K562 (cell line): ENCODE data around the gene CORT. TPM values are rescaled to one million over a fixed set of nuclear protein-coding genes. Genes with fewer than 3 reads are reported as not detected.

Source experiments
- ARID3B ChIP-seq: fragments of 250-450 bp; sonication (Bioruptor Pico); IDR thresholded peaks from 2 replicates; pipeline ENCODE4 v1.4.0; 2020; ENCODE audit warnings: borderline replicate concordance
- BCL6 ChIP-seq: fragments of 250-450 bp; sonication (Bioruptor Pico); IDR thresholded peaks from 2 replicates; pipeline ENCODE4 v1.4.0; 2020
- CREBBP ChIP-seq: IDR thresholded peaks from one replicate; pipeline ENCODE4 v1.6.1; 2012; ENCODE audit warnings: low read depth, mild to moderate bottlenecking, control low read depth, inconsistent platforms, low read length
- E2F8 ChIP-seq: fragments of 450-650 bp; IDR thresholded peaks from 2 replicates; pipeline ENCODE4 v1.7.1; 2018; ENCODE audit warnings: mild to moderate bottlenecking, low read depth; ENCODE audit not compliant: partially characterized antibody
- MLX ChIP-seq, 2 experiments: fragments of 450-650 bp in 1 of 2; sonication (generic) in 1 of 2; formaldehyde crosslinking; conservative IDR thresholded peaks; 2 replicates each; pipeline versions ENCODE4 v1.4.0 to v1.8.1; 2020 to 2022; ENCODE audit warnings: mild to moderate bottlenecking in 1 of 2, missing genetic modification reagents in 1 of 2
- NFE2L1 ChIP-seq: fragments of 450-650 bp; IDR thresholded peaks from 2 replicates; pipeline ENCODE4 v1.6.1; 2016; ENCODE audit warnings: missing genetic modification characterization, low read depth, mild to moderate bottlenecking, missing compliant biosample characterization, moderate library complexity, borderline replicate concordance
- PHF21A ChIP-seq: fragments of 450-650 bp; IDR thresholded peaks from 2 replicates; pipeline ENCODE4 v1.6.1; 2017; ENCODE audit warnings: low read depth, borderline replicate concordance
- SIN3A ChIP-seq, 2 experiments: fragments of 150-350 bp in 1 of 2; IDR thresholded peaks; 2 replicates each; pipeline ENCODE4 v1.6.1; 2011 to 2016; ENCODE audit warnings: borderline replicate concordance in 2 of 2, low read depth in 2 of 2, low read length in 2 of 2, mild to moderate bottlenecking in 2 of 2, moderate library complexity in 2 of 2; ENCODE audit not compliant: control insufficient read depth in 1 of 2
- SMAD4 ChIP-seq: fragments of 250-450 bp; sonication (Bioruptor Pico); conservative IDR thresholded peaks from 2 replicates; pipeline ENCODE4 v1.8.0; 2021; ENCODE audit warnings: inconsistent platforms, mild to moderate bottlenecking, moderate library complexity
- XRCC5 ChIP-seq: fragments of 200-400 bp; formaldehyde crosslinking; IDR thresholded peaks from 2 replicates; pipeline ENCODE4 v1.6.1; 2017; ENCODE audit warnings: low read depth, mild to moderate bottlenecking, low read length
- ZFX ChIP-seq: sonication (generic); formaldehyde crosslinking; IDR thresholded peaks from 2 replicates; pipeline ENCODE4 v1.8.0; 2022; ENCODE audit warnings: mild to moderate bottlenecking, missing genetic modification reagents, moderate library complexity
- ZKSCAN1 ChIP-seq: fragments of 150-350 bp; IDR thresholded peaks from 2 replicates; pipeline ENCODE4 v1.6.1; 2016; ENCODE audit warnings: low read depth, low read length
- polyA plus RNA-seq, 8 experiments: library from polyadenylated mRNA; depleted of rRNA in 4 of 8; stranded (reverse) in 5 of 8; unstranded in 3 of 8; fragments of >200 nt; fragmentation: Nextera tagmentation in 2 of 8; fragmentation: Illumina TruSeq in 1 of 8; extraction: Ambion mirVana in 2 of 8; extraction: Trizol in 1 of 8; gene quantifications; 2 replicates each; pipeline versions ENCODE4 v1.2.1 to v1.2.3, GENCODE V29; 2011 to 2014; ENCODE audit warnings: inconsistent platforms in 1 of 8, missing spikeins in 1 of 8
- total RNA-seq, 7 experiments: library from RNA; depleted of rRNA in 6 of 7; stranded (reverse); fragments of >200 nt in 6 of 7; fragmentation: Illumina TruSeq in 2 of 7; extraction: Trizol in 2 of 7; gene quantifications; 2 replicates each; pipeline versions ENCODE4 v1.2.1 to v1.2.3, GENCODE V29; 2011 to 2021; ENCODE audit warnings: low replicate concordance in 1 of 7
- TF ChIP-seq, protein P1 (sequence below): sonication (generic); formaldehyde crosslinking; IDR thresholded peaks from 2 replicates; pipeline ENCODE4 v1.8.1; 2023; ENCODE audit warnings: mild to moderate bottlenecking, missing genetic modification reagents
- TF ChIP-seq, protein P2 (sequence below): conservative IDR thresholded peaks from 2 replicates; pipeline ENCODE4 v1.6.1; 2011; ENCODE audit warnings: low read depth, mild to moderate bottlenecking, low read length; ENCODE audit not compliant: control insufficient read depth
- TF ChIP-seq, protein P3 (sequence below): fragments of 250-450 bp; sonication (Bioruptor Pico); IDR thresholded peaks from 2 replicates; pipeline ENCODE4 v1.8.0; 2021; ENCODE audit warnings: moderate library complexity, mild to moderate bottlenecking, inconsistent platforms

The CORT gene
- total and polyA plus RNA-seq, 9 of the 15 experiments (the other 6 are each of a cell fraction or from before 2014, with no cell fraction given), result 0.08 to 0.54 (median 0.13) TPM; not detected in 5

DNA sequence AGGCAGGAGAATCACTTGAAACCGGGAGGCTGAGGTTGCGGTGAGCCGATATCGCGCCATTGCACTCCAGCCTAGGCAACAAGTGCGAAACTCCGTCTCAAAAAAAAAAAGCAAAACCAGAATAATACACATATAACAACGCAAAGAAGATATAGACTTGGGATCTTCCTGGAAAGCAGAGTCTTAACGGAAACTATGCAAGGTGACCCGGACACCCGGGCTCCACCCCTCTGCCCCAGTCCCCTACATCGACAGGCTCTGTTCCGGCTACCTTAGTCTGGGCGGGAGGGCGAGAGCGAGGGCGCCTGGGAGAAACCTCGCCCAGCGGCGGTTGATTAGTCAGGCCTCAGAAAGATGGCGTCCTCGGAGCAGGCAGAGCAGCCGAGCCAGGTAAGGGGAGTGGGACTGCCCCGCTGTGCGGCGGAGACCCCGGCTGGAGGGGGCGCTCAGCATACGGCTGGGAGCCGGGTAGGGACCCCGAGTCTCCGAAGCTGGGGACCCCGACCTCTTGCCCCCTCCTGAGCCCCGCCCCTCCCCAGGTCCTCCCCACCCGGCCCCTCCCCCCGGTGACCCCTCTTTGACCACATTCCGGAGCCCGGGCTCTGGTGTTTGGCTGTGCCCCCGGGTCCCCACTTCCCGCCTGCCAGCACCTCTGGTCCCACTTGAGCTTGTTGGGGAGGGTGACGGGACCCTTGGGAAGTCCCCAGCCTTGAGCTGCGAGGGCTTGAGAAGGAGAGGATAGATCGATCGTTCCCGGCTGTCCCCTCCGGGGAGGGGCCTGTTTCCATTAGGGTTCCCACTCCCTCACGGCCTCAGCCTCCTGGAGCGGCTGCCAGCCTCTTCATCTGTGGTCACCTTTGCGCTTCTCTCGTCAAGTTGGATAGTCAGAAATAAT, 25.0 kb downstream of the CORT start, which contains the start of gene PEX14 (continued):
- TF ChIP-seq, protein P1, sequence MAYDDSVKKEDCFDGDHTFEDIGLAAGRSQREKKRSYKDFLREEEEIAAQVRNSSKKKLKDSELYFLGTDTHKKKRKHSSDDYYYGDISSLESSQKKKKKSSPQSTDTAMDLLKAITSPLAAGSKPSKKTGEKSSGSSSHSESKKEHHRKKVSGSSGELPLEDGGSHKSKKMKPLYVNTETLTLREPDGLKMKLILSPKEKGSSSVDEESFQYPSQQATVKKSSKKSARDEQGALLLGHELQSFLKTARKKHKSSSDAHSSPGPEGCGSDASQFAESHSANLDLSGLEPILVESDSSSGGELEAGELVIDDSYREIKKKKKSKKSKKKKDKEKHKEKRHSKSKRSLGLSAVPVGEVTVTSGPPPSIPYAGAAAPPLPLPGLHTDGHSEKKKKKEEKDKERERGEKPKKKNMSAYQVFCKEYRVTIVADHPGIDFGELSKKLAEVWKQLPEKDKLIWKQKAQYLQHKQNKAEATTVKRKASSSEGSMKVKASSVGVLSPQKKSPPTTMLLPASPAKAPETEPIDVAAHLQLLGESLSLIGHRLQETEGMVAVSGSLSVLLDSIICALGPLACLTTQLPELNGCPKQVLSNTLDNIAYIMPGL, result no peak
- TF ChIP-seq ZKSCAN1, result no peak
- no peak for TF ChIP-seq BCL6 (CRISPR knock-in tag)
- no peak for TF ChIP-seq MLX (CRISPR knock-in tag; conservative IDR thresholded peaks at IDR 0.05)
- TF ChIP-seq, protein P2, sequence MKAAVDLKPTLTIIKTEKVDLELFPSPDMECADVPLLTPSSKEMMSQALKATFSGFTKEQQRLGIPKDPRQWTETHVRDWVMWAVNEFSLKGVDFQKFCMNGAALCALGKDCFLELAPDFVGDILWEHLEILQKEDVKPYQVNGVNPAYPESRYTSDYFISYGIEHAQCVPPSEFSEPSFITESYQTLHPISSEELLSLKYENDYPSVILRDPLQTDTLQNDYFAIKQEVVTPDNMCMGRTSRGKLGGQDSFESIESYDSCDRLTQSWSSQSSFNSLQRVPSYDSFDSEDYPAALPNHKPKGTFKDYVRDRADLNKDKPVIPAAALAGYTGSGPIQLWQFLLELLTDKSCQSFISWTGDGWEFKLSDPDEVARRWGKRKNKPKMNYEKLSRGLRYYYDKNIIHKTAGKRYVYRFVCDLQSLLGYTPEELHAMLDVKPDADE, result peak; percentile 93
- 0 out of 2 replicates have a peak, but pooled peaks have one; percentile 22 for TF ChIP-seq ARID3B
- peak; percentile 73 to 87; a peak in 2 of 4 replicates for TF ChIP-seq SIN3A (IDR thresholded peaks at IDR 0.05; ENCODE audit: borderline replicate concordance in 2 of 2, control insufficient read depth in 1 of 2, low read depth in 2 of 2, low read length in 2 of 2)
- no peak for TF ChIP-seq PHF21A
- peak; percentile 100 for TF ChIP-seq XRCC5
- TF ChIP-seq, protein P3, sequence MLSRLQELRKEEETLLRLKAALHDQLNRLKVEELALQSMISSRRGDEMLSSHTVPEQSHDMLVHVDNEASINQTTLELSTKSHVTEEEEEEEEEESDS (CRISPR knock-in tag), result no peak
- peak; percentile 76 for TF ChIP-seq SMAD4 (CRISPR knock-in tag)
- no peak for TF ChIP-seq NFE2L1 (tag)
- TF ChIP-seq E2F8, result peak; percentile 36
- TF ChIP-seq ZFX (CRISPR knock-in tag), result no peak; the same call in 1 of the 2 replicates
- no peak for TF ChIP-seq CREBBP
